ENCODE measurements around the gene CAMSAP2.

CAMSAP2 gene

DNA sequence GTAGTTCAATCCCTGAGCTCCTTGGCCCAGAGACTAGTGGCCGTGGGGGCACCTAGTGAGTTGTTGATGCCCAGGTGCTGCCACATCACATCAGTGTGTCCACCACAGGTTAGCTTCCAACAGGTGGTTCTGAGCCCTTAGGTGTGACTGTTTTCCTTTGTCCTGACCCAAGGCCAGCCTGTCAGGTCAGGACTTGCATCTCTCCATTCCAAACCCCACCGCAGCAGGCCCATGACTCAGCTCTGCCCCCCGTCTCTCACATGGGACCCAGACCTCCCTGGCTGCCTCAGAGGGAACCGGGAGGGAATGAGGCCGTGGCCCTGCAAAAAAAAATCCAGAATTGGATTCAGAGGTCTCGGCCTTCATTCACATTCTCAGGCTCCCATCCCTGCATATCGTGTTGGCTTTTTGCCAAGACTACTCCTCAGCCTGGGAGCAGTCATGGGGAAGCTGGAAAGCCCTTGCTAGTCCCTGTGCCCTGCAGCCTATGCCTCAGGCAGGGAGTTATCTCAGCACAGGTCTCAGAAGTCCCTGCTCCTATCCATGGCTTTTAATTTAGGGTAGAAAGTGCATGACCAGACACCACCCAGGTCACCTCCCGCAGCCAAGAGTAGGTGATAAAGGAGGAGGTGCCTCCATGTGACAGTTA, 163.2 kb downstream of the CAMSAP2 start:
- no peak for DNase-seq (ENCODE audit: extremely low read depth, insufficient read length)
- Histone ChIP-seq H3K27me3 (replicated peaks; ENCODE audit: control insufficient read depth, insufficient read depth, low read length) (no peaks in the 10 kb centered on the region), H3K36me3 (ENCODE audit: control insufficient read depth, insufficient read depth, low read length) (no peaks in the 10 kb centered on the region), H3K4me3 (replicated peaks; ENCODE audit: low read depth, low read length) (no peak overlapping the region)
- TF ChIP-seq, protein P1, sequence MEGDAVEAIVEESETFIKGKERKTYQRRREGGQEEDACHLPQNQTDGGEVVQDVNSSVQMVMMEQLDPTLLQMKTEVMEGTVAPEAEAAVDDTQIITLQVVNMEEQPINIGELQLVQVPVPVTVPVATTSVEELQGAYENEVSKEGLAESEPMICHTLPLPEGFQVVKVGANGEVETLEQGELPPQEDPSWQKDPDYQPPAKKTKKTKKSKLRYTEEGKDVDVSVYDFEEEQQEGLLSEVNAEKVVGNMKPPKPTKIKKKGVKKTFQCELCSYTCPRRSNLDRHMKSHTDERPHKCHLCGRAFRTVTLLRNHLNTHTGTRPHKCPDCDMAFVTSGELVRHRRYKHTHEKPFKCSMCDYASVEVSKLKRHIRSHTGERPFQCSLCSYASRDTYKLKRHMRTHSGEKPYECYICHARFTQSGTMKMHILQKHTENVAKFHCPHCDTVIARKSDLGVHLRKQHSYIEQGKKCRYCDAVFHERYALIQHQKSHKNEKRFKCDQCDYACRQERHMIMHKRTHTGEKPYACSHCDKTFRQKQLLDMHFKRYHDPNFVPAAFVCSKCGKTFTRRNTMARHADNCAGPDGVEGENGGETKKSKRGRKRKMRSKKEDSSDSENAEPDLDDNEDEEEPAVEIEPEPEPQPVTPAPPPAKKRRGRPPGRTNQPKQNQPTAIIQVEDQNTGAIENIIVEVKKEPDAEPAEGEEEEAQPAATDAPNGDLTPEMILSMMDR (IDR thresholded peaks at IDR 0.05; ENCODE audit: insufficient read depth, low read length, poor library complexity, severe bottlenecking), result no peak

DNA sequence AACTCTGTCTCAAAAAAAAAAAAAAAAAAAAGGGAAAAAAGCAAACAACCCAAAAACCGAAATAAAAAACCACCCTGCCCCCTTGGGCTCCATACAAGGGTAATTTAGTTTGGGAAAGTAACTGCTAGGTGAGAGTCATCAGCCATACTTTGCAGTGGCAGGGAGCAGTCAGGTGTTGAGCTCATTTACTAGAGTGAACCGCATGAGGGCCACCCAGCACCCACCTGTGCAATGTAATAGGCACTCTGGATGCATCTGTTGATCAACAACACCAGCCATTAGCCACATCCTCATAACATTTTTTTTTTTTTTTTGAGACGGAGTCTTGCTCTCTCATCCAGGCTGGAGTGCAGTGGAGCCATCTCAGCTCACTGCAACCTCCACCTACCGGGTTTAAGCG, 165.1 kb downstream of the CAMSAP2 start:
- Histone ChIP-seq H3K4me3 (replicated peaks; ENCODE audit: low read depth, low read length) (no peak overlapping the region), H3K36me3 (ENCODE audit: control insufficient read depth, insufficient read depth, low read length) (no peaks in the 10 kb centered on the region), H3K27me3 (replicated peaks; ENCODE audit: control insufficient read depth, insufficient read depth, low read length) (no peaks in the 10 kb centered on the region)
- no peak for DNase-seq (ENCODE audit: extremely low read depth, insufficient read length)
- TF ChIP-seq, protein P1 (IDR thresholded peaks at IDR 0.05; ENCODE audit: insufficient read depth, low read length, poor library complexity, severe bottlenecking), result no peak

DNA sequence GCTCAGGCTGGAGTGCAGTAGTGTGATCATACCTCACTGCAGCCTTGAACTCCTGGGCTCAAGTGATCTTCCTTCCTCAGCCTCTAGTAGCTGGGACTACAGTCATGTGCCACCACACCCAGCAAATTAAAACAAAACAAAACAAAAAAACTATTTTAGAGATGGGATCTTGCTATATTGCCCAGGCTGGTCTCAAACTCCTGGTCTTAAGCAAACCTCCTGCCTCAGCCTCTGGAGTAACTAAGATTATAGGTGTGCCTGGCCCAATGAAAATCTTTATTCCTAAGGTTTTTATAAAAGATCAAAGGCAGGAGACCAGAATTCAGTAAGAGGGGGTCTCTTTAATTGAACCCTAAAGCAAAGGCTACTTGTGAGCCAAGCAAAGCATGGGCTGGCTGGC, 166.1 kb downstream of the CAMSAP2 start:
- H3K27me3 ChIP-seq (replicated peaks; ENCODE audit: control insufficient read depth, insufficient read depth, low read length), result no peaks in the 10 kb centered on the region
- TF ChIP-seq, protein P1 (IDR thresholded peaks at IDR 0.05; ENCODE audit: insufficient read depth, low read length, poor library complexity, severe bottlenecking), result no peak

DNA sequence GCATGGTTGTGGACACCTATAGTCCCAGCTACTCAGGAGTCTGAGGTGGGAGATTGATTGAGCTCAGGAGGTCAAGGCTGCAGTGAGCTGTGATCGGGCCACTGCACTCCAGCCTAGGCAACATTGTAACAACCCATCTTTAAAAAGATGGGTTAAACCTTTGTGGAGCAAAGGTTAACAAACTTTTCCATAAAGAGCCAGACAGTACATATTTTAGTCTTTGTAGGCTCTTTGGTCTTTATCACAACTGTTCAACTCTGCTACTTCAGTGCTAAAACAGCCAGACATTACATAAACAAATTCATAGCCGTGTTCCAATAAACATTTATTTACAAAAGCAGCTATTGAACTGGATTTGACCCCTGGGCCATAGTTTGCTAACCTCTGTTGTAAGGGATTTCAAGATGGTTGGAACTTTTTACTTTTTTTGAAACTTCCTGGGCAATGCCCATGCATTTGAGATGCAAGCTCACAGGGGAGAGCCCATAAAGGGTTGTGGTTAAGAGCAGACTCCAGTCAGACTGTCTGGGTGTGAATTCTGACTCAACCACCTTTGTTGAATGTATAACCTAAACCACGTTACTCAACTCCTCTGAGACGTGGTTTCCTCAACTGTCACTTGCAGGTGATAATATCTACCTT, 166.8 kb downstream of the CAMSAP2 start:
- H3K27me3 ChIP-seq (replicated peaks; ENCODE audit: control insufficient read depth, insufficient read depth, low read length), result no peaks in the 10 kb centered on the region
- no peak overlapping the region for H3K4me3 ChIP-seq (replicated peaks; ENCODE audit: low read depth, low read length)
- DNase-seq (ENCODE audit: extremely low read depth, insufficient read length), result no peak
- no peaks in the 10 kb centered on the region for H3K36me3 ChIP-seq (ENCODE audit: control insufficient read depth, insufficient read depth, low read length)
- TF ChIP-seq, protein P1 (IDR thresholded peaks at IDR 0.05; ENCODE audit: insufficient read depth, low read length, poor library complexity, severe bottlenecking), result no peak

More for the DNA sequence above, 166.1 kb downstream of the CAMSAP2 start:
- Histone ChIP-seq H3K4me3 (replicated peaks; ENCODE audit: low read depth, low read length) (no peak overlapping the region), H3K36me3 (ENCODE audit: control insufficient read depth, insufficient read depth, low read length) (no peaks in the 10 kb centered on the region)
- no peak for DNase-seq (ENCODE audit: extremely low read depth, insufficient read length)

DNA sequence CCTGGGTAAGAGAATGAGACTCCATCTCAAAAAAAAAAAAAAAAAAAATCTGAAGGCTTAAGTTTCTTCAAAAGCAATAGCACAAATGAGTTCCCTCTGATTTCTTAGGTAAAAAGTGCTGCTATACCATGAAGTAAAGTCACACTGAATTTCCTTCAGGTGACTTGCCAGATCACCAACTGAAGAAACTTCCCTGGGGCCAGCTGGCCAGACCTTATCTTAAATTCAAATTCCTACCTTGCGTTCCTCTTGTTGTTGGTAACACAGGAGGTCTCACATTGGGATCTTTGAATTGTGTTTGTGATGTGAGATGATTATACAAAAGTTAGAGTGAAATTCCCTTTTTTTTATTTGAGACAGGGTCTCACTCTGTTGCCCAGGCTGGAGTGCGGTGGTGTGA, 167.8 kb downstream of the CAMSAP2 start:
- TF ChIP-seq, protein P1 (IDR thresholded peaks at IDR 0.05; ENCODE audit: insufficient read depth, low read length, poor library complexity, severe bottlenecking), result no peak
- Histone ChIP-seq H3K4me3 (replicated peaks; ENCODE audit: low read depth, low read length) (no peak overlapping the region), H3K36me3 (ENCODE audit: control insufficient read depth, insufficient read depth, low read length) (peaks cover 1% of the 10 kb centered on the region; the same call in 1 of the 2 replicates), H3K27me3 (replicated peaks; ENCODE audit: control insufficient read depth, insufficient read depth, low read length) (no peaks in the 10 kb centered on the region)
- DNase-seq (ENCODE audit: extremely low read depth, insufficient read length), result no peak
